ENCODE results near the gene DNAJA1. TPM values are rescaled to one million over a fixed set of nuclear protein-coding genes. Genes with fewer than 3 reads are reported as not detected.

The DNAJA1 gene
- total RNA-seq, 2 donors from 2014 or later, result 60.5 to 112 TPM

- peaks cover 21% of the 10 kb centered on the region for H3K36me3 ChIP-seq
- H3K4me1 ChIP-seq (ENCODE audit: control insufficient read depth in 1 of 2, low read depth in 2 of 2), result peaks cover 18 to 33% of the 10 kb centered on the region in 2 donors
- H3K9me3 ChIP-seq, result no peaks in the 10 kb centered on the region
- no peak for TF ChIP-seq CTCF (IDR thresholded peaks at IDR 0.05)
- no peak overlapping the region for H3K4me3 ChIP-seq
- DNase-seq (ENCODE audit: low spot score) (no peak), ATAC-seq (ENCODE audit: insufficient number of reproducible peaks, low FRiP score, low read depth) (no peak)
- H3K27ac ChIP-seq, result no peak overlapping the region
- H3K27me3 ChIP-seq (replicated peaks; ENCODE audit: insufficient read depth), result no peaks in the 10 kb centered on the region
Observed at GRCh38 chr9:33030285-33030684, 5.2 kb downstream of the DNAJA1 start.

DNA sequence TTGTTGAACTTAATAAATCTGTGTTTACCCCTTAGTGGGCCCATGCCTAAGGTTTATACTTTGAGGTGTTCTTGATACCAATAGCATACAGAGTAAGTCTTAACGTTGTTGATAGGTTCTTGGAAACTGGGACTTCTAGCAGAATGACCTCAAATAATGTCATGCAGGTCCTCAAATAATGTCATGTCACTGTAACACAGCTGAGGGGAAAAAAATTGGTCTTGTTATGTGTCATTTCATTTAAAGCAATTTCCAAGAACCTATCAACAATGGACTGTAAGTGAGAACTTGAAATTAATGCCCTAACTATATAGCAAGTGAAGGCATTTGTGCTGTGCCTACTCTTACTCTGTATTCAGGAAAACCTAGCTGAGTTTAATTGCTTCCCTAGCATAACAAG is 7.2 kb downstream of the DNAJA1 start:
- no peak for TF ChIP-seq CTCF (IDR thresholded peaks at IDR 0.05)
- Histone ChIP-seq H3K27me3 (replicated peaks; ENCODE audit: insufficient read depth) (no peaks in the 10 kb centered on the region), H3K4me1 (ENCODE audit: control insufficient read depth in 1 of 2, low read depth in 2 of 2) (peaks cover 18 to 19% of the 10 kb centered on the region in 2 donors), H3K9me3 (no peaks in the 10 kb centered on the region), H3K36me3 (peaks cover 40% of the 10 kb centered on the region), H3K4me3 (no peak overlapping the region), H3K27ac (no peak overlapping the region)
- ATAC-seq (ENCODE audit: insufficient number of reproducible peaks, low FRiP score, low read depth) (no peak), DNase-seq (ENCODE audit: low spot score) (no peak)

DNA sequence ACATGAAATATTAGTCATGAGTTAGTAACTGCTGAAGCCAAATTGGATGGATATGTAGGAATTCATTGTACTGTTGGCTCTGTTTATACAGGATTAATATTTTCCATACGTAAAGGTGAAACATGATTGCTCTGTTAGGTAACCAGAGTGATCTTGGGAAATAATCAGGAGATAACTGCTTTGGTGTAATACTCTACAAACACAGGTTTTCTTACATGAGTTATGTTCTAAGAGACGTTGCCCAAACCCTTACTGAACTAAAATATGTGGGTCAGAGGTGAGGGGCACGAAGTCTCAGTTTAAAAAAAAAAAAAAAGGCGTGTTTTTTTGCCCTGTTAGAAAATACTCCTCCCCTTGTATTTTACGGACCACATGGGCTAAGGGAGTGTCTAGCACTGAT is 7.8 kb downstream of the DNAJA1 start:
- H3K4me3 ChIP-seq, result no peak overlapping the region

DNA sequence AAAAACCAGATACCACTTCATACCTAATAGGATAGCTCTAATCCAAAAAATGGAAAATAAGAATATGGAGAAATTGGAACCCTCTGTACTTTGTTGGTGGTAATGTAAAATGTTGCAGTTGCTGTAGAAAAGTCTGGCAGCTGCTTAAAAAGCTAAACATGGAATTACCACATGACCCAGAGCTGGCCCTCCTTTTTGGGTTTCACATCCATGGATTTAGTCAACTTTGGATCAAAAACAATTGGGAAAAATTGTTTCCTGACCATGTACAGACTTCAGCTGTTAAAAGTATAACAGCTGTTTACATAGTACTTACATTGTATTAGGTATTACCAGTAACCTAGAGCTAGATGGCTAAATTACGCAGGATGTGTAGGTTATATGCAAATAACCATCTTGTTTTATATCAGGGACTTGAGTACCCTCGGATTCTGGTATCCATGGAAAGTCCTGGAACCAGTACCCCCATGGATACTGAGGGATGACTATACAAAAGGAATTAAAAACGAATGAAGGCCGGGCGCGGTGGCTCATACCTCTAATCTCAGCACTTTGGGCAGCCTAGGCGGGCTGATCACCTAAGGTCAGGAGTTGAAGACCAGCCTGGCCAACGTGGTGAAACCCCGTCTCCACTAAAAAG is 15.8 kb downstream of the DNAJA1 start:
- DNase-seq (ENCODE audit: low spot score) (no peak), ATAC-seq (ENCODE audit: insufficient number of reproducible peaks, low FRiP score, low read depth) (no peak)
- H3K9me3 ChIP-seq, result no peaks in the 10 kb centered on the region
- peaks cover 0 to 6% of the 10 kb centered on the region in 2 donors for H3K4me1 ChIP-seq (ENCODE audit: control insufficient read depth in 1 of 2, low read depth in 2 of 2)
- no peak overlapping the region for H3K4me3 ChIP-seq
- no peaks in the 10 kb centered on the region for H3K27me3 ChIP-seq (replicated peaks; ENCODE audit: insufficient read depth)
- no peak for TF ChIP-seq CTCF (IDR thresholded peaks at IDR 0.05)
- no peak overlapping the region for H3K27ac ChIP-seq
- peaks cover 33% of the 10 kb centered on the region for H3K36me3 ChIP-seq

More for the DNA sequence above, 7.8 kb downstream of the DNAJA1 start:
- DNase-seq (ENCODE audit: low spot score) (no peak), ATAC-seq (ENCODE audit: insufficient number of reproducible peaks, low FRiP score, low read depth) (no peak)
- H3K36me3 ChIP-seq, result peaks cover 45% of the 10 kb centered on the region
- TF ChIP-seq CTCF (IDR thresholded peaks at IDR 0.05), result no peak
- H3K27me3 ChIP-seq (replicated peaks; ENCODE audit: insufficient read depth), result no peaks in the 10 kb centered on the region
- no peaks in the 10 kb centered on the region for H3K9me3 ChIP-seq
- no peak overlapping the region for H3K27ac ChIP-seq
- peaks cover 14 to 18% of the 10 kb centered on the region in 2 donors for H3K4me1 ChIP-seq (ENCODE audit: control insufficient read depth in 1 of 2, low read depth in 2 of 2)

DNA sequence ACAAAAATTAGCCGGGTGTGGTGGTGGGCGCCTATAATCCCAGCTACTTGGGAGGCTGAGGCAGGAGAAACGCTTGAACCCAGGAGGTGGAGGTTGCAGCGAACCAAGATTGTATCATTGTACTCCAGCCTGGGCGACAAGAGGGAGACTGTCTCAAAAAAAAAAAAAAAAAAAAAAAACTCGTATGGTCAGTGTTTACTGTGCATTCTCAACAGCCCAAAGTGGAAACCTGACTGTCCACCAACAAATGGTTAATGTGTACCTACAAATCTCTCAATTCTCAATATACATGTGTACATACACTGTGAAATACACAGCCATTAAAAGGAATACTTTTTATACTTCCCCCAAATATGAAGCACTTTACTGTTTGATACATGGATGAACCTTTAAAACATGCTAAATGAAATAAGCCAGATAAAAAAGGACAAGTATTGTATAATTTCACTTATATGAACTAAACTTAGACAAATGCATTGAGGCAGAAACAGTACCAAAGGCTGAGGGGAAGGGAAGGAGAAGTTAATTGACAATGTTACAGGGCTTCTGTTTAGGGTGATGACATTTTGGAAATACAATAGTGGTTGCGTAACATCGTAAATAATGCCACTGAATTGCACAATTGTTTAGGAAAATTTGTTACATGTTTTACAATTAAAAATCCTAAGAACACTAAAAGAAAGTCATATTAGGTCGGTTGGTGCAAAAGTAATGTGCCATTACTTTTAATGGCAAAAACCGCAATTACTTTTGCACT is 16.5 kb downstream of the DNAJA1 start:
- ATAC-seq (ENCODE audit: insufficient number of reproducible peaks, low FRiP score, low read depth), result no peak
- no peak for TF ChIP-seq CTCF (IDR thresholded peaks at IDR 0.05)
- peaks cover 0 to 6% of the 10 kb centered on the region in 2 donors for H3K4me1 ChIP-seq (ENCODE audit: control insufficient read depth in 1 of 2, low read depth in 2 of 2)

More for the DNA sequence above, 16.5 kb downstream of the DNAJA1 start:
- Histone ChIP-seq H3K9me3 (no peaks in the 10 kb centered on the region), H3K27ac (no peak overlapping the region), H3K4me3 (no peak overlapping the region), H3K27me3 (replicated peaks; ENCODE audit: insufficient read depth) (no peaks in the 10 kb centered on the region), H3K36me3 (peaks cover 26% of the 10 kb centered on the region)
- DNase-seq (ENCODE audit: low spot score), result no peak
